Measurements from ENCODE around the gene IKZF2.

GRCh38 chr2:213107728-213108127 lies 43.7 kb downstream of the IKZF2 start:
- TF ChIP-seq CTCF (IDR thresholded peaks at IDR 0.05) (no peak), POLR2A (IDR thresholded peaks at IDR 0.05) (no peak)

Measured in uterus (tissue), 2 donors.